Osteoblast (primary cell): ENCODE results near the gene TAF5L. TPM values are rescaled to one million over a fixed set of nuclear protein-coding genes. Genes with fewer than 3 reads are reported as not detected.

ENCODE experiments used
- DNase-seq: peaks from one replicate; pipeline ENCODE4 v3.0.0; 2011; ENCODE audit warnings: low spot score, mixed read lengths; ENCODE audit not compliant: insufficient read length; ENCODE audit errors: missing footprints
- H2AFZ ChIP-seq: 2 replicates; pipeline ENCODE4 v1.6.0; 2011; ENCODE audit warnings: mild to moderate bottlenecking, low read length
- H3K27ac ChIP-seq: 2 replicates; pipeline ENCODE4 v1.5.1; 2011; ENCODE audit warnings: mild to moderate bottlenecking, low read depth, low read length, moderate library complexity
- H3K27me3 ChIP-seq: 2 replicates; pipeline ENCODE4 v1.6.0; 2012; ENCODE audit warnings: mild to moderate bottlenecking, control low read depth, inconsistent platforms, low read length, moderate library complexity; ENCODE audit not compliant: insufficient read depth
- H3K36me3 ChIP-seq: 2 replicates; pipeline ENCODE4 v1.5.1; 2011; ENCODE audit warnings: mild to moderate bottlenecking, low read length, control low read depth, moderate library complexity; ENCODE audit not compliant: insufficient read depth
- H3K4me1 ChIP-seq: 2 replicates; pipeline ENCODE4 v1.5.1; 2011; ENCODE audit warnings: mild to moderate bottlenecking, low read length, control low read depth, moderate library complexity; ENCODE audit not compliant: insufficient read depth
- H3K4me2 ChIP-seq: 2 replicates; pipeline ENCODE4 v1.6.0; 2011; ENCODE audit warnings: mild to moderate bottlenecking, low read length; ENCODE audit not compliant: insufficient read depth
- H3K4me3 ChIP-seq: fragments of 200-600 bp; sonication (generic); 3 replicates; pipeline ENCODE4 v1.5.1; 2012; ENCODE audit warnings: mild to moderate bottlenecking, low read length, inconsistent platforms; ENCODE audit not compliant: insufficient read depth
- H3K79me2 ChIP-seq: 2 replicates; pipeline ENCODE4 v1.6.0; 2012; ENCODE audit warnings: mild to moderate bottlenecking, low read length, control low read depth, inconsistent platforms; ENCODE audit not compliant: insufficient read depth
- H3K9me3 ChIP-seq: 2 replicates; pipeline ENCODE4 v1.5.1; 2011; ENCODE audit warnings: low read depth, low read length, control low read depth
- H4K20me1 ChIP-seq: 2 replicates; pipeline ENCODE4 v1.6.0; 2012; ENCODE audit warnings: mild to moderate bottlenecking, low read length, control low read depth; ENCODE audit not compliant: insufficient read depth
- CTCF ChIP-seq: IDR thresholded peaks from 2 replicates; pipeline ENCODE4 v1.5.1; 2011; ENCODE audit warnings: mild to moderate bottlenecking, low read depth, low read length, moderate library complexity; ENCODE audit errors: extremely low read depth
- total RNA-seq: library from RNA; depleted of rRNA; stranded (reverse); fragments of >200 nt; gene quantifications from 2 replicates; pipeline ENCODE4 v1.2.3, GENCODE V29; 2012

The TAF5L gene
- total RNA-seq, 1 donor: 13.4 TPM

GRCh38 chr1:229557913-229558414 is 68.0 kb downstream of the TAF5L start:
- Histone ChIP-seq H3K9me3 (no peaks in the 10 kb centered on the region), H3K36me3 (no peaks in the 10 kb centered on the region), H4K20me1 (peaks cover 22% of the 10 kb centered on the region), H3K27ac (peak overlapping the region; percentile 19), H2AFZ (peak overlapping the region; percentile 92), H3K79me2 (peaks cover 45% of the 10 kb centered on the region), H3K4me3 (peak overlapping the region; percentile 90), H3K4me2 (peak overlapping the region; percentile 93), H3K27me3 (no peaks in the 10 kb centered on the region), H3K4me1 (peaks cover 9% of the 10 kb centered on the region)
- no peak for TF ChIP-seq CTCF
- peak; percentile 89 for DNase-seq

GRCh38 chr1:229557200-229557850 is 68.6 kb downstream of the TAF5L start:
- Histone ChIP-seq H4K20me1 (peaks cover 27% of the 10 kb centered on the region), H3K79me2 (peaks cover 52% of the 10 kb centered on the region), H3K27me3 (no peaks in the 10 kb centered on the region), H2AFZ (peak overlapping the region; percentile 92), H3K36me3 (no peaks in the 10 kb centered on the region), H3K27ac (peak overlapping the region; percentile 19), H3K4me3 (peak overlapping the region; percentile 90), H3K4me1 (peaks cover 9% of the 10 kb centered on the region), H3K9me3 (no peaks in the 10 kb centered on the region), H3K4me2 (peak overlapping the region; percentile 93)
- TF ChIP-seq CTCF: no peak
- DNase-seq: no peak

GRCh38 chr1:229554886-229555621 is 70.9 kb downstream of the TAF5L start:
- Histone ChIP-seq H3K79me2 (peaks cover 70% of the 10 kb centered on the region), H4K20me1 (peaks cover 29% of the 10 kb centered on the region), H3K4me3 (no peak overlapping the region), H3K4me1 (peaks cover 9% of the 10 kb centered on the region), H3K9me3 (no peaks in the 10 kb centered on the region), H2AFZ (no peak overlapping the region), H3K4me2 (no peak overlapping the region), H3K27me3 (no peaks in the 10 kb centered on the region), H3K27ac (no peak overlapping the region), H3K36me3 (no peaks in the 10 kb centered on the region)
- peak; percentile 47 for DNase-seq
- TF ChIP-seq CTCF: no peak

- Histone ChIP-seq H3K27ac (no peak overlapping the region), H3K4me1 (peaks cover 9% of the 10 kb centered on the region), H3K4me3 (no peak overlapping the region), H3K36me3 (no peaks in the 10 kb centered on the region), H3K4me2 (no peak overlapping the region), H2AFZ (no peak overlapping the region), H3K9me3 (no peaks in the 10 kb centered on the region), H4K20me1 (peaks cover 29% of the 10 kb centered on the region), H3K79me2 (peaks cover 83% of the 10 kb centered on the region), H3K27me3 (no peaks in the 10 kb centered on the region)
- no peak for DNase-seq
- no peak for TF ChIP-seq CTCF
Observed at GRCh38 chr1:229553621-229554130, 72.2 kb downstream of the TAF5L start.
